Natural killer cell treated with Interleukin-12 subunit alpha and Interleukin-12 subunit beta and Interleukin-15 and Interleukin-18, amount 100 ng/mL, for 72 hours (primary cell): ENCODE measurements around the gene SF3B4. TPM values are rescaled to one million over a fixed set of nuclear protein-coding genes. Genes with fewer than 3 reads are reported as not detected.
"Not testable (repeated sequence)": the region's sequence is repeated elsewhere in the genome, so short reads cannot be mapped to it uniquely, and the experiment has no call there.

ENCODE experiments used
- ATAC-seq, 2 donors: fragments of 150-1000 bp; cut with Tn5 transposase in 1 of 2; sonication (Bioruptor Pico), chemical (Tn5 transposase) in 1 of 2; 2 replicates each; pipeline ENCODE4 v1.10.0; 2021
- DNase-seq: peaks from one replicate; pipeline ENCODE4 v3.0.0; 2022; ENCODE audit warnings: low spot score
- H3K27ac Mint-ChIP-seq, 2 donors: 1 replicate in 1 of 2; 2 replicates in 1 of 2; pipeline ENCODE4 v1.8.0; 2022; ENCODE audit warnings: mixed read lengths in 2 of 2, mild to moderate bottlenecking in 1 of 2, moderate library complexity in 1 of 2
- H3K27me3 Mint-ChIP-seq, 2 donors: 1 replicate in 1 of 2; 2 replicates in 1 of 2; pipeline ENCODE4 v1.8.0; 2022; ENCODE audit warnings: mixed read lengths in 2 of 2
- H3K36me3 Mint-ChIP-seq: one replicate; pipeline ENCODE4 v1.8.0; 2022; ENCODE audit warnings: mixed read lengths
- H3K4me1 Mint-ChIP-seq, 2 donors: 1 replicate in 1 of 2; 2 replicates in 1 of 2; pipeline ENCODE4 v1.8.0; 2022; ENCODE audit warnings: low read depth in 2 of 2, mixed read lengths in 2 of 2, mild to moderate bottlenecking in 1 of 2
- H3K4me3 Mint-ChIP-seq: one replicate; pipeline ENCODE4 v1.8.0; 2022; ENCODE audit warnings: mixed read lengths
- H3K9me3 Mint-ChIP-seq: 2 replicates; pipeline ENCODE4 v1.8.0; 2022; ENCODE audit warnings: mixed read lengths
- total RNA-seq, 2 donors: library from RNA; stranded (reverse); gene quantifications; one replicate each; pipeline ENCODE4 v1.2.3, GENCODE V29; 2022

The SF3B4 gene, protein sequence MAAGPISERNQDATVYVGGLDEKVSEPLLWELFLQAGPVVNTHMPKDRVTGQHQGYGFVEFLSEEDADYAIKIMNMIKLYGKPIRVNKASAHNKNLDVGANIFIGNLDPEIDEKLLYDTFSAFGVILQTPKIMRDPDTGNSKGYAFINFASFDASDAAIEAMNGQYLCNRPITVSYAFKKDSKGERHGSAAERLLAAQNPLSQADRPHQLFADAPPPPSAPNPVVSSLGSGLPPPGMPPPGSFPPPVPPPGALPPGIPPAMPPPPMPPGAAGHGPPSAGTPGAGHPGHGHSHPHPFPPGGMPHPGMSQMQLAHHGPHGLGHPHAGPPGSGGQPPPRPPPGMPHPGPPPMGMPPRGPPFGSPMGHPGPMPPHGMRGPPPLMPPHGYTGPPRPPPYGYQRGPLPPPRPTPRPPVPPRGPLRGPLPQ
- total RNA-seq: 100 to 1,000 TPM in 1 of 2 donors, 10 to 100 TPM in 1; 85.2 to 118 TPM

- Mint-ChIP-seq H3K9me3 (no peaks in the 10 kb centered on the region), H3K36me3 (peaks cover 39% of the 10 kb centered on the region), H3K27ac (peak within 1 kb of the TSS; percentile 86 to 98)
These were observed at the start of gene SF3B4 for GRCh38 chr1:149927563-149928400. Gene SF3B4 (minus strand): TSS chr1:149927803. CDS start chr1:149927759, 44 bp downstream.

DNA sequence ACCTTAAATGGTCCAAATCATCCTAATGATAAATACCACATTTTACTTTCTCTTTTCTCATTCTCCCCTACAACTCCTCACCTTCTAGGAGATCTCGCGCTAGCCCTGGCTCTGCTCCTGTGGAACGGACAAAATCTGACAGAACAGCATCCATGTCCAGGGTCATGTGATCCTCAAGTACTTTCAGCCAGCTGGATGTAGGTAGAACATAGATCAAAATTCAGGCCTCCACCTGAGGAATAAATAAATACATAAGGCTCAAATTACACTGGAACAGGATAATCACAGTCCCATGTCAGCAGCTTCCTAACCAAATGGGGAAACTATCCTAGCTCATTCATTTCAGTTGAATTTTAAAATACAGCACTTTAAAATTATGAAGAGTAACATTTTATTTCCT, 49.7 kb upstream of the SF3B4 start:
- H3K27ac Mint-ChIP-seq: no peak overlapping the region
- H3K9me3 Mint-ChIP-seq: no peaks in the 10 kb centered on the region
- peaks cover 27% of the 10 kb centered on the region for H3K36me3 Mint-ChIP-seq
- H3K4me1 Mint-ChIP-seq: peaks cover 8 to 15% of the 10 kb centered on the region in 2 donors
- no peak overlapping the region for H3K4me3 Mint-ChIP-seq
- no peaks in the 10 kb centered on the region for H3K27me3 Mint-ChIP-seq
- ATAC-seq (no peak), DNase-seq (no peak)

More at GRCh38 chr1:149927563-149928400, at the start of gene SF3B4:
- H3K4me3 Mint-ChIP-seq: peak within 1 kb of the TSS; percentile 100
- peaks cover 49 to 69% of the 10 kb centered on the region in 2 donors for H3K4me1 Mint-ChIP-seq
- H3K27me3 Mint-ChIP-seq: peaks cover 0 to 8% of the 10 kb centered on the region in 2 donors
- DNase-seq (peak; percentile 96), ATAC-seq (peak; percentile 99 to 100)

GRCh38 chr1:149972547-149972946, 44.9 kb upstream of the SF3B4 start:
- H3K4me1 Mint-ChIP-seq: peaks cover 0 to 4% of the 10 kb centered on the region in 2 donors
- H3K27me3 Mint-ChIP-seq: no peaks in the 10 kb centered on the region

DNA sequence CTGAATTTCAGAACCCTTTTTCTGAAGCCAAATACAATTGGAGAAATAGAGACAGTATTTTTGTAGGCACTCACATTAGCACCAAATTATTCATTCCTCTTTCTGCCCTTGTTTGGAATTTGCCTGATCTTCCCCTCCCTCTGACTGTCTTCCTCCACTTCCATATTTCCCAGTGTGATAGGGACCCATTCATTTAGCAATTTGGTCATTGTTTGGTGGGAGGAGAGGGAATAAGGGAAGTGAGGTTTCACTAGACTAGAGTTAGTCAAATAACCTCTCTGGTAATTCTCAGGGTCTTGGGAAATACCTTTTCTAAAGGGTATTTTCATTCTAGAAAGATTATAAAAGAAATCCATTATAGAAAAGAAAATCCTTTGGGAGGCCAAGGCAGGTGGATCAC, 40.0 kb upstream of the SF3B4 start:
- Mint-ChIP-seq H3K4me1 (peaks cover 0 to 3% of the 10 kb centered on the region in 2 donors), H3K27me3 (no peaks in the 10 kb centered on the region)
- no peak for DNase-seq

More at GRCh38 chr1:149972547-149972946, 44.9 kb upstream of the SF3B4 start:
- Mint-ChIP-seq H3K9me3 (no peaks in the 10 kb centered on the region), H3K36me3 (peaks cover 27% of the 10 kb centered on the region), H3K4me3 (no peak overlapping the region), H3K27ac (no peak overlapping the region)
- DNase-seq (no peak), ATAC-seq (no peak)

DNA sequence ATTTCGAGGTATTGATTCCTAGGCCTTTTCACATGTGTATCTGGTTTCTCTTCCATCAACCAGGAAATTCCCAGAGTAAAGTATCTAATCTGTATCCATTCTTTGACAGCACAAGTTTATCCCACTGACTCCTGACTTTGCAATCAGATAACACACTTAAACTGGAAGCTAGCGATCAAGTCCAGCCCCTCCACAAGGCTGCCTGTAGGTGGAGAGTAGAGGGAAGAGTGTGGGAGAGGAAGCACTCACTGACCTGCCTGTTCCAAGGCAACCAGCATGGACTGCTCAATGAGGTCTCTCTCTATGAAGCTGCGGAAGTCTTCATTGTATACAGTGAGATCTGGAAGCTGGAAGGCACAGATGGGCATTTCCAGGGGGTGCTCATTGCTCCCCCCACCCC, 39.4 kb upstream of the SF3B4 start:
- no peak overlapping the region for H3K4me3 Mint-ChIP-seq
- DNase-seq: no peak
- peaks cover 0 to 7% of the 10 kb centered on the region in 2 donors for H3K4me1 Mint-ChIP-seq
- no peak overlapping the region for H3K27ac Mint-ChIP-seq
- H3K9me3 Mint-ChIP-seq: no peaks in the 10 kb centered on the region
- ATAC-seq: no peak
- H3K27me3 Mint-ChIP-seq: no peaks in the 10 kb centered on the region
- peaks cover 6% of the 10 kb centered on the region for H3K36me3 Mint-ChIP-seq

More for the DNA sequence above, 40.0 kb upstream of the SF3B4 start:
- Mint-ChIP-seq H3K27ac (no peak overlapping the region), H3K9me3 (no peaks in the 10 kb centered on the region), H3K36me3 (peaks cover 7% of the 10 kb centered on the region), H3K4me3 (no peak overlapping the region)
- ATAC-seq: no peak

DNA sequence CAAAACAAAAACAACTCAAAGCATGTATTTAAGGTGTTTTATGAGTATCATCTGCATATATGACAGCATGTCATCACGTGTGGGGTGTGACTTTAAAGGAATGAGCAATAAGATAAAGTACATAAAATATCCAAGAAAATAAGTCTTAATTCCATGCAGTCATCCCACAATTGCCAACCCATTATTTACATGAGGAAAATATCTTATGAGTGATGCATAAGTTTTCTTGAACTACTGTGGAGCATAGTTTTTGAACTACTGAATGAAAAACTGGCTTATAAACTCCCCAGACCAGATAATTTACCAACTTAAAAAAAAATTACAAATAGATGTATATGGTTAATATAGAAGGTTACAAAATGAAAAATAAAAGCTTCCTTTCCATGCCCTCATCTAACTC, 38.8 kb upstream of the SF3B4 start:
- H3K27me3 Mint-ChIP-seq: no peaks in the 10 kb centered on the region
- no peak overlapping the region for H3K4me3 Mint-ChIP-seq
- peaks cover 0 to 9% of the 10 kb centered on the region in 2 donors for H3K4me1 Mint-ChIP-seq
- H3K36me3 Mint-ChIP-seq: peaks cover 7% of the 10 kb centered on the region
- DNase-seq (no peak), ATAC-seq (no peak)
- H3K27ac Mint-ChIP-seq: no peak overlapping the region
- H3K9me3 Mint-ChIP-seq: no peaks in the 10 kb centered on the region

DNA sequence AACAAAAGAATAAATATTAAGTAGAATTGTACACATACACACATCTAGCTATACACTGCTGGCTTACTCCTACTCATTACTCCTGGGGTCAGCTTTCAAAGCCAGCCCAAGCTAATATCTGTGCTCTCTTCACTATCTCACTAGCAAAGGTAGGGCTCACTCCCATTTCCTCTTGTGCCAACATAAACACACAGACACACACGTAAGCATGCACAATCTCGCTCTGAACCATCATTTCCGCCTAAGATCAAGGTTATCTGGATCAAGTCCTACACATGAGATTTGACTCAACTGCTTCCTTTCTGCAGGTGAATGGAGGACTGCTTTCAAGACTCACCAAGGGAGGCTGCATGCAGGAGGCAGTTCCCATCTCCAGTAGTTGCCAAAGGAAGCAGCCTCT, 37.8 kb upstream of the SF3B4 start:
- Mint-ChIP-seq H3K4me1 (peaks cover 0 to 11% of the 10 kb centered on the region in 2 donors), H3K9me3 (no peaks in the 10 kb centered on the region), H3K4me3 (no peak overlapping the region), H3K27me3 (no peaks in the 10 kb centered on the region), H3K27ac (peak overlapping the region in 1 of 2 donors; percentile 12), H3K36me3 (peaks cover 16% of the 10 kb centered on the region)
- ATAC-seq (no peak), DNase-seq (no peak)

- Mint-ChIP-seq H3K4me1 (peaks cover 0 to 11% of the 10 kb centered on the region in 2 donors), H3K36me3 (peaks cover 28% of the 10 kb centered on the region), H3K9me3 (no peaks in the 10 kb centered on the region), H3K27ac (no peak overlapping the region), H3K4me3 (no peak overlapping the region), H3K27me3 (no peaks in the 10 kb centered on the region)
- no peak for DNase-seq
- ATAC-seq: no peak
These were observed 35.8 kb upstream of the SF3B4 start for GRCh38 chr1:149963358-149963757.

DNA sequence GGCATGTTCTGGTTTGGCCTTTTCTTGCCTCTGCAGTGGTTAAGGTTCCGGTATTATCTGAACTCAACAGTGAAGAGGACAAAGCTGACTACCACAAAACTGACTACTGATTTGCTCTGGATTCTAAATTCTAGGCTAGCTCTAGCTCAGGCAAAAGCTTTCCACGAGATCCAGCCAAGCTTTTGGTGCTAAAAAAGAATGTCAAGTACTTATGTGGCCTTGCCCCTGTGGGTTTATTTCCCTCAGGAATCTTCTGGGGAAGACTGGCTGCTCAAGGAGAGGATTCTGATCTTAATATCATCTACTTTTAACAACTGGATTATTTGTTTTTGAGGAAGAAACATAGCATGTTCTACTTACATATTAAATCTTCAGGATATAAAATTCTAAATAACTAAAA, 35.1 kb upstream of the SF3B4 start:
- Mint-ChIP-seq H3K36me3 (peaks cover 28% of the 10 kb centered on the region), H3K27ac (no peak overlapping the region), H3K4me3 (no peak overlapping the region), H3K4me1 (peaks cover 0 to 11% of the 10 kb centered on the region in 2 donors), H3K27me3 (no peaks in the 10 kb centered on the region), H3K9me3 (no peaks in the 10 kb centered on the region)
- ATAC-seq: no peak
- no peak for DNase-seq

DNA sequence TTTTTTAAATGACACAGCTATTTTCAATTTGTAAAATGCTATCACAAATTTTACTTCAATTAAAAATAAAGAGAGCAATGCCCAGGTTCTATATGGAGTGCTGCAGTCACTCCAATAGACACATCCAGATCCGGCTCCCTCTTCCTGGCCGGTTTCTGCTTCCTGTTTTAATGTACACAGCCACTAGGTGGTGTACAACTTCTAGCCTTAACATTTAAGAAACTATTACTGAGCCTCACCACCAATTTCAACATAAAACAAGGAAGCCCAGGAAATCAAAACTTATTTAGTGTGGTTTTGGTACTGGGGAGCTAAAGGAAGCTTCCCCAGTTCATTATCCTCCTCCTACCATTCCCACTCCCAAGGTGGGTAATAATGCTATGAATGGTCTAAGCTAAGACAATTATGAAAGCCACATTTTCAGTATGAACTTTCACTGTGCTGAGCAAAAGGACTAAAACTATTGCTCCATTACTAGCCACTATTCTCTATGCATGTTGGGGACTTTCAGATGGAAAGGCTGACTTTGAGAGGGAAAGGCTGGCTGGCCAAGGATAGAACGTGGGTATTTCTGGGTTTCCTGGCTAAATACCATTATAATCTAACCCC, 34.5 kb upstream of the SF3B4 start:
- no peaks in the 10 kb centered on the region for H3K9me3 Mint-ChIP-seq
- DNase-seq (no peak), ATAC-seq (peak; percentile 57 to 73)
- no peaks in the 10 kb centered on the region for H3K27me3 Mint-ChIP-seq
- H3K4me3 Mint-ChIP-seq: no peak overlapping the region
- peaks cover 0 to 11% of the 10 kb centered on the region in 2 donors for H3K4me1 Mint-ChIP-seq
- H3K27ac Mint-ChIP-seq: peak overlapping the region in 1 of 2 donors; percentile 76
- peaks cover 28% of the 10 kb centered on the region for H3K36me3 Mint-ChIP-seq

GRCh38 chr1:149957548-149957947, 29.9 kb upstream of the SF3B4 start:
- H3K36me3 Mint-ChIP-seq: peaks cover 36% of the 10 kb centered on the region
- not testable (repeated sequence) for H3K27me3 Mint-ChIP-seq, H3K4me1 Mint-ChIP-seq, ATAC-seq, H3K4me3 Mint-ChIP-seq, DNase-seq, H3K27ac Mint-ChIP-seq, H3K9me3 Mint-ChIP-seq

DNA sequence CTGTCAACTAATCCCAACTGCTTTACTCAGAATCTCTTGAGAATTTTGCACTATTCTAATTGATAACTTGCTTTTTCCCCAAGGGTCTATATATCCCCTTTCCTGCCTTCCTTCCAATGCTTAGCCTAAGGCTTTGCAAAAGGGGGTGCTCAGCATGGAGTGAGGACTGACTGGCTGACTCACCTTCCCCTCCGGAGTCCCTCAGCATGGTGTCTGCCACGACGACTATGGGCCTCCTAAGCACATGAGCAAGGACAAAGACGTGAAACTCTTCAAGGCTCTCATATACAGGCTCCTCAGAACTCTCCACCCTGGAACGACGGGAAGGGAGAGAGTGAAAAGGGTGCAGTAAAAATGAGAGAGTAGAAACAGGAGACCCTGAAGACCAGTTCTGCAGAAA, 22.3 kb upstream of the SF3B4 start:
- Mint-ChIP-seq H3K27me3 (no peaks in the 10 kb centered on the region), H3K4me1 (no peaks in the 10 kb centered on the region), H3K9me3 (no peaks in the 10 kb centered on the region), H3K27ac (no peak overlapping the region), H3K4me3 (no peak overlapping the region), H3K36me3 (peaks cover 9% of the 10 kb centered on the region)
- no peak for ATAC-seq
- no peak for DNase-seq

DNA sequence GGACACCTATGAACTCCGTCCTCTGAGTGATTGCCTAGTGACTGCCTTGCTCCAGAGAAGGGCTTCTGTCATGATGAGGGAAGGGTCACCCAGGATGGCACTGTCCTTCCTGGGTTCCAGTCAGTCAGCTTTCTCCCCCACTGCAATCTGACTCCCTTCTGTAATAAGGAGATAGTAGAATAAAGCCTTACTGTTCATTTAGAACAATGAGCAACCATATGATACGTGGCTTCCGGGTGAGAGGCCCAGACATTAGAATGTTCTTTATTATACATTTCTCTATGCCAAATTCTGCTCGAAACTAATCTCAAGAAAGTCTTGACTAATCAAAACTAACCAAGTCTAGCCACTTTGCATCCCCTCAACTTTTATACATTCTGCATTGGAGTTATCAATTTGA, 17.6 kb upstream of the SF3B4 start:
- H3K36me3 Mint-ChIP-seq: peaks cover 5% of the 10 kb centered on the region
- H3K27ac Mint-ChIP-seq: no peak overlapping the region
- no peak for DNase-seq
- no peaks in the 10 kb centered on the region for H3K27me3 Mint-ChIP-seq
- no peaks in the 10 kb centered on the region for H3K4me1 Mint-ChIP-seq
- H3K9me3 Mint-ChIP-seq: no peaks in the 10 kb centered on the region
- no peak for ATAC-seq
- H3K4me3 Mint-ChIP-seq: no peak overlapping the region
